ENCODE measurements around the gene OXTR. TPM values are rescaled to one million over a fixed set of nuclear protein-coding genes. Genes with fewer than 3 reads are reported as not detected.

Gene OXTR
- 8.9 and 12.1 TPM in 2 replicates for total RNA-seq

GRCh38 chr3:8769088-8769822, at the start of gene OXTR:
Gene OXTR (minus strand): TSS chr3:8769613. CDS start chr3:8768187, 1,426 bp downstream.

GRCh38 chr3:8733332-8734094, 35.9 kb downstream of the OXTR start, which contains the start of gene CAV3:
Gene CAV3 (plus strand): TSS chr3:8733802. CDS start chr3:8733877, 75 bp downstream.

Other genes starting within 250 kb of the OXTR start
- gene SSUH2, start 124.8 kb downstream of the OXTR start, total RNA-seq = 0.11 and 0.25 TPM in 2 replicates
- gene CAV3, start 35.8 kb downstream of the OXTR start, total RNA-seq = not detected in 2 replicates
- 9.4 and 24.6 TPM in 2 replicates for gene RAD18, start 193.9 kb upstream of the OXTR start, total RNA-seq